HEK293 (cell line): ENCODE data around the gene OLR1.
A peak's percentile ranks its signal among the peaks of the same experiment; 100 is the strongest.

Experiments
- CTCF ChIA-PET: fragments of 350-600 bp; formaldehyde crosslinking; extraction: SDS; loops from one replicate; lab custom pipeline; 2021; ENCODE audit warnings: antibody characterized with exemption; lab: Yijun Ruan, JAX
- POLR2A ChIA-PET: fragments of 300-600 bp; formaldehyde crosslinking; extraction: SDS; loops from one replicate; lab custom pipeline; 2020; ENCODE audit warnings: antibody characterized with exemption, inconsistent platforms; lab: Yijun Ruan, JAX
- H3K27ac ChIP-seq: fragments of 200-500 bp; sonication (Bioruptor generic); 2 replicates; pipeline ENCODE4 v1.5.1; 2014; ENCODE audit warnings: low read depth, low read length, control low read depth, inconsistent platforms; ENCODE audit errors: extremely low read depth
- H3K36me3 ChIP-seq, 2 experiments: fragments of 200-500 bp in 1 of 2; sonication (Bioruptor generic) in 1 of 2; 1 replicate in 1 of 2; 2 replicates in 1 of 2; pipeline ENCODE4 v1.5.1; 2014 to 2017; ENCODE audit warnings: inconsistent platforms in 2 of 2, low read length in 2 of 2; ENCODE audit not compliant: control insufficient read depth in 2 of 2, insufficient read depth in 1 of 2
- H3K4me1 ChIP-seq: fragments of 200-500 bp; sonication (Bioruptor generic); 2 replicates; pipeline ENCODE4 v1.5.1; 2014; ENCODE audit warnings: mild to moderate bottlenecking, low read length, inconsistent platforms; ENCODE audit not compliant: control insufficient read depth, insufficient read depth
- H3K4me3 ChIP-seq: 2 replicates; pipeline ENCODE4 v1.5.1; 2011; ENCODE audit warnings: low read depth, mild to moderate bottlenecking, control low read depth, low read length, moderate library complexity
- H3K9me3 ChIP-seq: fragments of 200-500 bp; sonication (Bioruptor generic); 2 replicates; pipeline ENCODE4 v1.5.1; 2014; ENCODE audit warnings: low read depth, low read length, inconsistent platforms; ENCODE audit not compliant: control insufficient read depth, insufficient read depth
- EGR2 ChIP-seq: fragments of 450-650 bp; formaldehyde crosslinking; IDR thresholded peaks from 2 replicates; pipeline ENCODE4 v1.5.1; 2016; ENCODE audit warnings: low read depth, missing biosample characterization, missing genetic modification characterization
- ELK4 ChIP-seq: IDR thresholded peaks from 2 replicates; pipeline ENCODE4 v1.6.1; 2011; ENCODE audit warnings: mild to moderate bottlenecking, low read depth, low read length, borderline replicate concordance
- KLF1 ChIP-seq: fragments of 450-650 bp; formaldehyde crosslinking; IDR thresholded peaks from 2 replicates; pipeline ENCODE4 v1.5.1; 2016; ENCODE audit warnings: missing biosample characterization, missing genetic modification characterization
- PRDM2 ChIP-seq: fragments of 450-650 bp; formaldehyde crosslinking; IDR thresholded peaks from 2 replicates; pipeline ENCODE4 v1.5.1; 2016; ENCODE audit warnings: missing biosample characterization, missing genetic modification characterization, borderline replicate concordance
- ZBTB44 ChIP-seq: fragments of 450-650 bp; IDR thresholded peaks from 2 replicates; pipeline ENCODE4 v1.5.1; 2018; ENCODE audit warnings: missing biosample characterization, mild to moderate bottlenecking, missing genetic modification characterization
- ZNF132 ChIP-seq: fragments of 450-650 bp; formaldehyde crosslinking; IDR thresholded peaks from 2 replicates; pipeline ENCODE4 v1.5.1; 2017; ENCODE audit warnings: missing biosample characterization, missing genetic modification characterization, borderline replicate concordance
- ZNF335 ChIP-seq: fragments of 450-650 bp; formaldehyde crosslinking; conservative IDR thresholded peaks from 2 replicates; pipeline ENCODE4 v1.5.1; 2016; ENCODE audit warnings: missing biosample characterization, missing genetic modification characterization
- ZNF398 ChIP-seq: fragments of 450-650 bp; formaldehyde crosslinking; IDR thresholded peaks from 2 replicates; pipeline ENCODE4 v1.5.1; 2017; ENCODE audit warnings: missing biosample characterization, missing genetic modification characterization
- ZNF518A ChIP-seq: fragments of 450-650 bp; formaldehyde crosslinking; conservative IDR thresholded peaks from 2 replicates; pipeline ENCODE4 v1.5.1; 2016; ENCODE audit warnings: low read depth, missing biosample characterization, missing genetic modification characterization
- ZNF529 ChIP-seq: fragments of 450-650 bp; formaldehyde crosslinking; IDR thresholded peaks from 2 replicates; pipeline ENCODE4 v1.5.1; 2017; ENCODE audit warnings: missing genetic modification characterization, missing biosample characterization; ENCODE audit not compliant: insufficient replicate concordance
- ZNF560 ChIP-seq: fragments of 450-650 bp; formaldehyde crosslinking; IDR thresholded peaks from 2 replicates; pipeline ENCODE4 v1.5.1; 2017; ENCODE audit warnings: missing biosample characterization, missing genetic modification characterization, borderline replicate concordance
- ZNF561 ChIP-seq: fragments of 450-650 bp; IDR thresholded peaks from 2 replicates; pipeline ENCODE4 v1.5.1; 2018; ENCODE audit warnings: missing biosample characterization, missing genetic modification characterization, borderline replicate concordance
- ZNF571 ChIP-seq: fragments of 450-650 bp; formaldehyde crosslinking; IDR thresholded peaks from 2 replicates; pipeline ENCODE4 v1.5.0; 2017; ENCODE audit warnings: missing biosample characterization, missing genetic modification characterization
- ZNF624 ChIP-seq: fragments of 450-650 bp; formaldehyde crosslinking; IDR thresholded peaks from 2 replicates; pipeline ENCODE4 v1.5.1; 2017; ENCODE audit warnings: missing biosample characterization, missing genetic modification characterization
- ZNF76 ChIP-seq: fragments of 450-650 bp; formaldehyde crosslinking; IDR thresholded peaks from 2 replicates; pipeline ENCODE4; 2016; ENCODE audit warnings: low read depth, missing biosample characterization, missing genetic modification characterization, borderline replicate concordance
- ZSCAN23 ChIP-seq: fragments of 450-650 bp; formaldehyde crosslinking; IDR thresholded peaks from 2 replicates; pipeline ENCODE4 v1.5.1; 2016; ENCODE audit warnings: missing biosample characterization, missing genetic modification characterization
- ZSCAN4 ChIP-seq: fragments of 450-650 bp; formaldehyde crosslinking; IDR thresholded peaks from 2 replicates; pipeline ENCODE4 v1.5.1; 2017; ENCODE audit warnings: missing biosample characterization, missing genetic modification characterization

Gene OLR1

GRCh38 chr12:10215436-10215835 lies 43.5 kb upstream of the OLR1 start:
- H3K9me3 ChIP-seq = no peaks in the 10 kb centered on the region
- TF ChIP-seq ZSCAN23 (tag by site-specific recombination) = no peak
- no peak for TF ChIP-seq ZNF76 (tag by site-specific recombination)
- TF ChIP-seq ELK4 = no peak
- TF ChIP-seq KLF1 (tag by site-specific recombination) = no peak
- TF ChIP-seq ZNF560 = no peak
- no peak for TF ChIP-seq ZNF561 (tag by site-specific recombination)
- TF ChIP-seq ZSCAN4 (tag by site-specific recombination) = no peak
- TF ChIP-seq ZNF624 (tag by site-specific recombination) = no peak
- no peak for TF ChIP-seq EGR2 (tag by site-specific recombination)
- TF ChIP-seq ZNF132 (tag by site-specific recombination) = no peak
- TF ChIP-seq ZNF398 (tag by site-specific recombination) = no peak
- H3K27ac ChIP-seq = no peak overlapping the region
- peaks cover 9 to 27% of the 10 kb centered on the region in 2 experiments; a peak in 2 of 3 replicates for H3K36me3 ChIP-seq
- H3K4me3 ChIP-seq = no peak overlapping the region
- ChIA-PET POLR2A (interaction anchor here (1.6 kb wide), 1 partner anchor 21 kb away, joined by 3 read pairs; no protein-coding TSS in a partner anchor), CTCF (interaction anchor here (1.0 to 1.9 kb wide), 2 partner anchors 20 to 62 kb away, joined by 3 to 7 read pairs; no protein-coding TSS in a partner anchor)
- peaks cover 6% of the 10 kb centered on the region for H3K4me1 ChIP-seq

- H3K4me1 ChIP-seq = peaks cover 6% of the 10 kb centered on the region
- CTCF ChIA-PET = interaction anchor here (0.6 to 1.9 kb wide), 4 partner anchors 21 to 346 kb away, joined by 3 to 7 read pairs (median 6); no protein-coding TSS in a partner anchor
- H3K27ac ChIP-seq = no peak overlapping the region
- peaks cover 9 to 21% of the 10 kb centered on the region in 2 experiments; a peak in 2 of 3 replicates for H3K36me3 ChIP-seq
- TF ChIP-seq ZNF518A (tag by site-specific recombination) (no peak), ZNF529 (tag by site-specific recombination) (no peak), ZNF571 (tag by site-specific recombination) (no peak), ZBTB44 (tag by site-specific recombination) (no peak), PRDM2 (tag by site-specific recombination) (no peak), ZNF335 (tag by site-specific recombination) (no peak)
- POLR2A ChIA-PET = interaction anchor here (0.9 to 1.6 kb wide), 4 partner anchors 9 to 268 kb away, joined by 3 to 4 read pairs (median 3); no protein-coding TSS in a partner anchor
- H3K9me3 ChIP-seq = no peaks in the 10 kb centered on the region
- peak overlapping the region; percentile 98 for H3K4me3 ChIP-seq
These were observed 42.9 kb upstream of the OLR1 start for GRCh38 chr12:10214895-10215267.
